ENCODE measurements around the gene CEP164. TPM values are rescaled to one million over a fixed set of nuclear protein-coding genes. Genes with fewer than 3 reads are reported as not detected.

Gene CEP164
- polyA plus RNA-seq, 1 donor from 2014 or later, result 27.4 TPM

DNA sequence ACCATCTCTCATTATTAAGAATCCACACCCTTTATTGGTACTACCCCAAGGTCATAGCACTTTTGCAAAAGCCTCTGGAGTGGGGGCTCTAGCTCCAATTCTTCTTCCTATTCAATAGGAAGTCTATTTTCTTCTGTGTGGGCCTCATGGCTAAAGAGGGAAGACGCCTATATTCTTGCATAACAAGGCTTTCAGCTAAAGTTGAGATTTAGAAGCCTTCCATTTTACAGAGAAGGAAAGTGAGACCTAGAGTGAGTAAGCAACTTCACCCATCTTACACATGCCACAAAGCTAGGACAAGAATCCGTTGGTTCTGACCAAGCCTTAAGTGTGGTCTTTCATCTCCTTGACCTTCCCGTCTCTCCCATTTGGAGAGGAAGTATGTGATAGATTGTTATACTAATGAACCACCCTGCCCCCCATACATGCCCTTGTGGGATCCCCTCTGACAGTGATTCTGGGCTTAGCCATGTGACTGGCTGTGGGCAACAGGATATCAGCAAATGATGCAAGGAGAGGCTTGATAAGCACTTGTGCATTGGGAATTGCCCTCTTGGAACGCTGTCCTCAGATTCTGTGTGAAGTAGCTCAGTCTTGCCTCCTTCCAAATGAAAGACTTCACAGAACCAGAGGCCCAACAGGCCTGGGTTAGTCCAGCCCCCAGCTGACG is 23.9 kb upstream of the CEP164 start:
- no peaks in the 10 kb centered on the region for H3K36me3 ChIP-seq (ENCODE audit: insufficient read depth, low read length)
- no peak overlapping the region for H2AFZ ChIP-seq (ENCODE audit: low read depth, low read length)
- no peaks in the 10 kb centered on the region for H3K79me2 ChIP-seq (replicated peaks; ENCODE audit: insufficient read depth, low read length)
- no peak overlapping the region for H3K27ac ChIP-seq (ENCODE audit: low read length)
- H3K27me3 ChIP-seq (ENCODE audit: insufficient read depth, low read depth, low read length), result no peaks in the 10 kb centered on the region
- H3K4me3 ChIP-seq (ENCODE audit: low read length), result no peak overlapping the region
- no peaks in the 10 kb centered on the region for H3K9me2 ChIP-seq (ENCODE audit: insufficient read depth, low read length)
- H3K9ac ChIP-seq (ENCODE audit: low read length), result no peak overlapping the region
- H4K20me1 ChIP-seq (ENCODE audit: insufficient read depth), result no peaks in the 10 kb centered on the region
- H3K9me3 ChIP-seq (ENCODE audit: low read length), result no peaks in the 10 kb centered on the region
- TF ChIP-seq POLR2AphosphoS5 (IDR thresholded peaks at IDR 0.05), result no peak
- no peak for TF ChIP-seq EP300 (conservative IDR thresholded peaks at IDR 0.05; ENCODE audit: poor library complexity, severe bottlenecking)
- no peak for TF ChIP-seq SMC3 (conservative IDR thresholded peaks at IDR 0.05; ENCODE audit: poor library complexity)
- no peak overlapping the region for H3K4me2 ChIP-seq (ENCODE audit: low read length)
- H3F3A ChIP-seq (ENCODE audit: insufficient read depth, low read length, poor library complexity, severe bottlenecking), result no peaks in the 10 kb centered on the region

DNA sequence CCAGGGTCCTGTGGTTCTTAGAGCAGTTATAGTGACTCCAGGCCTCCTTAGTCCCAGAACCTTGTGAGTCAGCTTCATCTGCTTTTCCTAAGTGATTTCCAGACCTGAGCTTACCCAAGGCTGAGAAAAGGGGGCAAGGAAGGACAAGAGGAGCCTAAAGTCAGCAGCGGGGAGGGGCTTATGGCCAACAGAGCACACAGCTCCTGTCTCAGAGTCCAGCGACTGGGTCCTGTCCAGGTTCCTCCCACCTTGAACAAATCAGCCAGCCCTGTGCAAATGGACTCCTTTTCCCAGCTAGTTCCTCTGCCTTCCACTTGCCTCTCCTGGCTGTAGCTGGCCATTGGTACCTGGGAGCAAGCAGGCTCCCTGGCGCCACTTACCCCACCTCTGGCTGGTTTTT is 22.5 kb upstream of the CEP164 start:
- no peaks in the 10 kb centered on the region for H3K27me3 ChIP-seq (ENCODE audit: insufficient read depth, low read depth, low read length)
- H3K9ac ChIP-seq (ENCODE audit: low read length), result no peak overlapping the region
- H3K9me2 ChIP-seq (ENCODE audit: insufficient read depth, low read length), result no peaks in the 10 kb centered on the region
- H3K4me3 ChIP-seq (ENCODE audit: low read length), result no peak overlapping the region
- H4K20me1 ChIP-seq (ENCODE audit: insufficient read depth), result no peaks in the 10 kb centered on the region
- no peaks in the 10 kb centered on the region for H3K79me2 ChIP-seq (replicated peaks; ENCODE audit: insufficient read depth, low read length)
- H3K9me3 ChIP-seq (ENCODE audit: low read length), result no peaks in the 10 kb centered on the region
- no peak overlapping the region for H3K27ac ChIP-seq (ENCODE audit: low read length)
- no peaks in the 10 kb centered on the region for H3K36me3 ChIP-seq (ENCODE audit: insufficient read depth, low read length)
- H3K4me2 ChIP-seq (ENCODE audit: low read length), result no peak overlapping the region
- no peak overlapping the region for H2AFZ ChIP-seq (ENCODE audit: low read depth, low read length)
- TF ChIP-seq MXI1 (conservative IDR thresholded peaks at IDR 0.05; ENCODE audit: poor library complexity, severe bottlenecking) (no peak), TAF1 (IDR thresholded peaks at IDR 0.05; ENCODE audit: low read depth) (no peak), POLR2AphosphoS5 (IDR thresholded peaks at IDR 0.05) (no peak), RAD21 (conservative IDR thresholded peaks at IDR 0.05) (no peak), EZH2 (IDR thresholded peaks at IDR 0.05; ENCODE audit: borderline replicate concordance, insufficient read depth, low read length, poor library complexity, severe bottlenecking) (no peak), EP300 (conservative IDR thresholded peaks at IDR 0.05; ENCODE audit: poor library complexity, severe bottlenecking) (no peak), CTCF (IDR thresholded peaks at IDR 0.05; ENCODE audit: poor library complexity, severe bottlenecking) (no peak), SMC3 (conservative IDR thresholded peaks at IDR 0.05; ENCODE audit: poor library complexity) (no peak)
- TF ChIP-seq, protein P1, sequence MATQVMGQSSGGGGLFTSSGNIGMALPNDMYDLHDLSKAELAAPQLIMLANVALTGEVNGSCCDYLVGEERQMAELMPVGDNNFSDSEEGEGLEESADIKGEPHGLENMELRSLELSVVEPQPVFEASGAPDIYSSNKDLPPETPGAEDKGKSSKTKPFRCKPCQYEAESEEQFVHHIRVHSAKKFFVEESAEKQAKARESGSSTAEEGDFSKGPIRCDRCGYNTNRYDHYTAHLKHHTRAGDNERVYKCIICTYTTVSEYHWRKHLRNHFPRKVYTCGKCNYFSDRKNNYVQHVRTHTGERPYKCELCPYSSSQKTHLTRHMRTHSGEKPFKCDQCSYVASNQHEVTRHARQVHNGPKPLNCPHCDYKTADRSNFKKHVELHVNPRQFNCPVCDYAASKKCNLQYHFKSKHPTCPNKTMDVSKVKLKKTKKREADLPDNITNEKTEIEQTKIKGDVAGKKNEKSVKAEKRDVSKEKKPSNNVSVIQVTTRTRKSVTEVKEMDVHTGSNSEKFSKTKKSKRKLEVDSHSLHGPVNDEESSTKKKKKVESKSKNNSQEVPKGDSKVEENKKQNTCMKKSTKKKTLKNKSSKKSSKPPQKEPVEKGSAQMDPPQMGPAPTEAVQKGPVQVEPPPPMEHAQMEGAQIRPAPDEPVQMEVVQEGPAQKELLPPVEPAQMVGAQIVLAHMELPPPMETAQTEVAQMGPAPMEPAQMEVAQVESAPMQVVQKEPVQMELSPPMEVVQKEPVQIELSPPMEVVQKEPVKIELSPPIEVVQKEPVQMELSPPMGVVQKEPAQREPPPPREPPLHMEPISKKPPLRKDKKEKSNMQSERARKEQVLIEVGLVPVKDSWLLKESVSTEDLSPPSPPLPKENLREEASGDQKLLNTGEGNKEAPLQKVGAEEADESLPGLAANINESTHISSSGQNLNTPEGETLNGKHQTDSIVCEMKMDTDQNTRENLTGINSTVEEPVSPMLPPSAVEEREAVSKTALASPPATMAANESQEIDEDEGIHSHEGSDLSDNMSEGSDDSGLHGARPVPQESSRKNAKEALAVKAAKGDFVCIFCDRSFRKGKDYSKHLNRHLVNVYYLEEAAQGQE (IDR thresholded peaks at IDR 0.05; ENCODE audit: borderline replicate concordance), result no peak
- H3F3A ChIP-seq (ENCODE audit: insufficient read depth, low read length, poor library complexity, severe bottlenecking), result no peaks in the 10 kb centered on the region
